Epithelial cell of proximal tubule (primary cell): ENCODE data around the gene UGP2. TPM values are rescaled to one million over a fixed set of nuclear protein-coding genes. Genes with fewer than 3 reads are reported as not detected.
A peak's percentile ranks its signal among the peaks of the same experiment; 100 is the strongest.

Experiments used
- DNase-seq: peaks from one replicate; pipeline ENCODE4 v3.0.0-alpha.2; 2011; ENCODE audit warnings: low read depth
- H3K4me3 ChIP-seq: 2 replicates; pipeline ENCODE4 v1.5.1; 2011; ENCODE audit warnings: low read depth, mild to moderate bottlenecking, low read length
- CTCF ChIP-seq: conservative IDR thresholded peaks from 2 replicates; pipeline ENCODE4 v1.5.1; 2012; ENCODE audit warnings: low read depth, mild to moderate bottlenecking, low read length
- total RNA-seq: library from RNA; depleted of rRNA; stranded (reverse); fragments of >200 nt; gene quantifications from 2 replicates; pipeline ENCODE4 v1.2.3, GENCODE V29; 2015

UGP2 gene
- total RNA-seq, 1 donor from 2014 or later, result 107 TPM

- H3K4me3 ChIP-seq, result no peak overlapping the region
- no peak for DNase-seq
- no peak for TF ChIP-seq CTCF
These were observed 38.9 kb downstream of the UGP2 start for GRCh38 chr2:63880625-63881024.

DNA sequence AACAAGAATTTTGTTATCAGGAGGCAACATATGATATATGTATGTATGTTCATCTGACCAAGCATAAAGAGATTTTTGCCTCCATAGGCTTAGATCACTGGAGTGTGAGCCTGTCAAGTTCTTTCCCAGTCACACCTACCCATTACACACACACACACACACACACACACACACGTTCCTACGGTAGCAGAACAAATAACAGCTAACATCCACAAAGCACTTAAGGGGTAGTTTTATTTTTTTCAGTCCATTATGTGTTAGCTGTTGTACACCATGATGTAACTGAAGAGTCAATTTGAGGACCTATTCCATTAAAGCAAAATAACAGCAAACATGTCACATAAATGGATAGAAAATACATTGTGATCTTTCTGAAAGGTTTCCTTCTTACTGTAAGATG is 39.5 kb downstream of the UGP2 start:
- no peak overlapping the region for H3K4me3 ChIP-seq
- DNase-seq, result no peak
- no peak for TF ChIP-seq CTCF

- DNase-seq, result no peak
- H3K4me3 ChIP-seq, result no peak overlapping the region
- no peak for TF ChIP-seq CTCF
These were observed 40.9 kb downstream of the UGP2 start for GRCh38 chr2:63882395-63883105.

DNA sequence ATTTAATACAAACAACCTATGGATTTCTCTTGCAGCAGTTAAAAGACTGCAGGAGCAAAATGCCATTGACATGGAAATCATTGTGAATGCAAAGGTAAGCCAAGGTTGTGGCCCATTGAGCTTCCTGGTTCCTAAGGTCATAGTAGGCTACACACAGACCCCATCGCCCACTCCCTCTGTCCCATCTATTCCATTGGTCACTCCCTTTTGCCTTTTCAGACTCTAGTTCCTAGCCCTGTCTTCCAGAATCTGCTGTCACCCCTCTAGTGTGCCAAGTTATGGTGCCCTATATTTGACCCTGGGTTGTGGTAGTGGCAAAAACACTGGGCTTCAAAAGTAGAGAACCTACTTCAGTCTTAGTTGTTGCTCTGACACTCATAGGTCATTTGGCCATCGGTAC is 44.7 kb downstream of the UGP2 start:
- no peak for TF ChIP-seq CTCF
- H3K4me3 ChIP-seq, result no peak overlapping the region
- DNase-seq, result no peak

- DNase-seq, result no peak
- H3K4me3 ChIP-seq, result no peak overlapping the region
- TF ChIP-seq CTCF, result no peak
These were observed 46.4 kb downstream of the UGP2 start for GRCh38 chr2:63888053-63888452.

DNA sequence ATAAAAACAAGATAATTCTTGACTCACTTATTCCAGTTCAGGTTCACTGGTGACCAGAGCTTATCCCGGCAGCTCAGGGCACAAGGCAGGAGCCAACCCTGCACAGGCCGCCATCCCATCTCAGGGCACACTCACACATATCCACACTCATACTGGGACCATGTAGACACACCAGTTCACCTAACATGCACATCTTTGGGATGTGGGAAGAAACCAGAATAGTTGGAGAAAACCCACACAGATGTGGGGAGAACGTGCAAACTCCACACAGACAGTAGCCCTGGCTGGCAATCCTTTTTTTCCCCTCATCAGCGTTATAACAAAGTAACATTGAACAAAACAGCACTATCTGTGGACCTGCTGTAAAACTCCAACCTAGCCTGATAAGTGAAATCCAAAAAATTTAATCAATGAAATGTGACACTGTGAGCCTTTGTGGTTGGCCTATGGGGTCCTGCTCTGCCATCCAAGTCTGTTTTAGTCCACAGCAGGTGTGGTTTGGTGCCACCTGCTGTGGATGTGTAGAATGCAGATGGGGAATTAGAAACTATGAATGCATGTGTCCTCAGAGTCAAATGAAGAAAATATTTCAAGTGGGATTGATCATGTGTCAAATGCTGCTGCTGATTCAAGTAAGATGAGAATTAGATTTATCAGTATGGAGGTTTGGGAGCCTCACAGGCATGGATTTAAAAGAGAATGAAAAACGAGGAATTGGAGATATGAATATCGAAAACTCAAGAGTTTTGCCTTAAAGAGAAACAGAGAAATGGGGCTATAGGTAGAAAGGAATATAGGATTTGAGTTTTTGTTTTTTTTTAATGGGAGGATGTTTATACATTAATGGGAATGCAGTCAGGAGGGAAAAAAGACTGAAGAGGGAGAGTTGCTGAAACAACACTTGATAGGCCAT is 47.0 kb downstream of the UGP2 start:
- no peak overlapping the region for H3K4me3 ChIP-seq
- no peak for DNase-seq
- TF ChIP-seq CTCF, result peak; percentile 90
